GM12878 (cell line): ENCODE measurements around the gene LPCAT2. TPM values are rescaled to one million over a fixed set of nuclear protein-coding genes. Genes with fewer than 3 reads are reported as not detected.

Source experiments
- ATAC-seq: fragments of 200-7000 bp; cut with Tn5 transposase; 3 replicates; pipeline ENCODE4 v1.9.1; 2020; ENCODE audit warnings: mild to moderate bottlenecking, moderate library complexity
- BruUV-seq: library from RNA; stranded (reverse); fragments of 400-500 nt; replicated peaks from 2 replicates; lab custom pipeline; 2021; lab: Mats Ljungman, UMichigan
- CTCF ChIA-PET: fragments of 300-600 bp; sonication (Branson Sonifier 250); formaldehyde crosslinking; extraction: SDS; loops from one replicate; lab custom pipeline; 2021; ENCODE audit warnings: inconsistent platforms; lab: Yijun Ruan, JAX
- POLR2A ChIA-PET: fragments of 350-600 bp; formaldehyde crosslinking; extraction: SDS; loops from one replicate; lab custom pipeline; 2021; ENCODE audit warnings: inconsistent platforms; lab: Charles Lee
- RAD21 ChIA-PET: fragments of 300-600 bp; sonication (Branson Sonifier 250); formaldehyde crosslinking; loops from one replicate; lab custom pipeline; 2023; ENCODE audit warnings: antibody characterized with exemption; ENCODE audit not compliant: unreplicated experiment; lab: Charles Lee
- SMC1A ChIA-PET: fragments of 300-600 bp; sonication (Branson Sonifier 250); formaldehyde crosslinking; loops from one replicate; lab custom pipeline; 2023; ENCODE audit not compliant: unreplicated experiment, uncharacterized antibody; lab: Charles Lee
- DNase-seq: peaks from one replicate; pipeline ENCODE4 v3.0.0-alpha.2; 2011; ENCODE audit warnings: low read depth, low spot score
- FAIRE-seq: peaks from 3 replicates; lab custom pipeline; 2011; peaks lifted over from hg19 to GRCh38; lab: Jason Lieb, UNC
- H2AFZ ChIP-seq: 2 replicates; pipeline ENCODE4 v1.6.0; 2011; ENCODE audit warnings: low read depth, low read length, control low read depth; ENCODE audit not compliant: control insufficient read depth
- H3K27ac ChIP-seq: 2 replicates; pipeline ENCODE4 v1.5.1; 2011; ENCODE audit warnings: control low read depth; ENCODE audit not compliant: control insufficient read depth, insufficient read depth
- H3K27me3 ChIP-seq, 2 experiments: replicated peaks in 1 of 2; 2 replicates each; pipeline versions ENCODE4 v1.6.0 to v1.6.1; 2011; ENCODE audit warnings: low read length in 1 of 2; ENCODE audit not compliant: control insufficient read depth in 2 of 2, insufficient read depth in 2 of 2
- H3K36me3 ChIP-seq, 2 experiments: 2 replicates each; pipeline ENCODE4 v1.5.1; 2011; ENCODE audit warnings: low read length in 1 of 2; ENCODE audit not compliant: control insufficient read depth in 2 of 2, insufficient read depth in 2 of 2
- H3K4me1 ChIP-seq: 2 replicates; pipeline ENCODE4 v1.6.1; 2011; ENCODE audit warnings: mild to moderate bottlenecking, low read length, moderate library complexity, mixed read lengths; ENCODE audit not compliant: control insufficient read depth, insufficient read depth
- H3K4me2 ChIP-seq: 2 replicates; pipeline ENCODE4 v1.6.0; 2011; ENCODE audit warnings: control low read depth; ENCODE audit not compliant: control insufficient read depth, insufficient read depth
- H3K4me3 ChIP-seq: fragments of 200-600 bp; sonication (generic); 2 replicates; pipeline ENCODE4 v1.5.1; 2016
- H3K79me2 ChIP-seq: 2 replicates; pipeline ENCODE4 v1.6.0; 2011; ENCODE audit warnings: low read length; ENCODE audit not compliant: control insufficient read depth, insufficient read depth
- H3K9ac ChIP-seq: 2 replicates; pipeline ENCODE4 v1.8.0; 2011; ENCODE audit warnings: low read length, control low read depth, mixed read lengths; ENCODE audit not compliant: control insufficient read depth, insufficient read depth
- H3K9me3 ChIP-seq: replicated peaks from 3 replicates; pipeline ENCODE4 v1.5.1; 2011; ENCODE audit warnings: mild to moderate bottlenecking, low read length; ENCODE audit not compliant: control insufficient read depth, insufficient read depth
- H4K20me1 ChIP-seq: 2 replicates; pipeline ENCODE4 v1.6.0; 2011; ENCODE audit not compliant: control insufficient read depth, insufficient read depth
- BACH1 ChIP-seq: fragments of 450-650 bp; IDR thresholded peaks from 2 replicates; pipeline ENCODE4 v1.6.1; 2017; ENCODE audit warnings: mild to moderate bottlenecking, borderline replicate concordance
- CHD1 ChIP-seq: IDR thresholded peaks from 2 replicates; pipeline ENCODE4 v1.6.1; 2012; ENCODE audit warnings: low read depth, low read length, improper control_type of control experiment
- EP300 ChIP-seq, 2 experiments: fragments of 150-350 bp in 1 of 2; IDR thresholded peaks; 2 replicates each; pipeline ENCODE4 v1.6.1; 2011 to 2012; ENCODE audit warnings: low read depth in 2 of 2, low read length in 2 of 2, borderline replicate concordance in 1 of 2, improper control_type of control experiment in 1 of 2, inconsistent platforms in 1 of 2; ENCODE audit not compliant: control insufficient read depth in 1 of 2
- POLR2AphosphoS2 ChIP-seq: IDR thresholded peaks from 2 replicates; pipeline ENCODE4 v1.6.1; 2011; ENCODE audit warnings: low read depth, mild to moderate bottlenecking, low read length, improper control_type of control experiment, moderate library complexity
- POU2F2 ChIP-seq: IDR thresholded peaks from 3 replicates; pipeline ENCODE4 v1.6.1; 2011; ENCODE audit warnings: low read depth, mild to moderate bottlenecking, low read length, borderline replicate concordance
- WGBS: methylation state at CpG from one replicate; pipeline ENCODE4 v1.1.6; 2016; ENCODE audit warnings: low lambda C conversion rate; ENCODE audit not compliant: insufficient replicate concordance, insufficient coverage; ENCODE audit errors: missing lambda C conversion rate; 5-methylcytosine and 5-hydroxymethylcytosine counted together
- in situ Hi-C: fragments of 300-500 bp; cut with MboI; formaldehyde crosslinking; loops from 9 replicates; pipeline ENCODE4 v1.14.3; 2018; ENCODE audit warnings: mixed read lengths
- intact Hi-C: fragments of 100-400 bp; cut with micrococcal nuclease; formaldehyde crosslinking; loops from one replicate; pipeline ENCODE4 v1.14.2; 2022; ENCODE audit not compliant: unreplicated experiment
- polyA plus RNA-seq, 11 experiments: library from polyadenylated mRNA; depleted of rRNA in 4 of 11; unstranded in 6 of 11; stranded (reverse) in 5 of 11; fragments of >200 nt; fragmentation: Nextera tagmentation in 4 of 11; fragmentation: Illumina TruSeq in 1 of 11; extraction: Ambion mirVana in 4 of 11; extraction: Trizol in 1 of 11; gene quantifications; 1 replicate in 1 of 11; 2 replicates in 10 of 11; pipeline versions ENCODE4 v1.2.1 to v1.2.3, GENCODE V29; 2011 to 2016; ENCODE audit warnings: inconsistent platforms in 2 of 11, missing spikeins in 2 of 11, low read depth in 1 of 11
- total RNA-seq, 4 experiments: library from RNA; depleted of rRNA in 3 of 4; stranded (reverse); fragments of >200 nt in 3 of 4; fragmentation: Illumina TruSeq in 1 of 4; extraction: Trizol in 1 of 4; gene quantifications; 2 replicates each; pipeline versions ENCODE4 v1.2.1 to v1.2.3, GENCODE V29; 2013 to 2021
- TF ChIP-seq, protein P1 (sequence below): fragments of 150-350 bp; IDR thresholded peaks from 2 replicates; pipeline ENCODE4 v1.6.1; 2014; ENCODE audit warnings: mild to moderate bottlenecking, low read depth, low read length
- TF ChIP-seq, protein P2 (sequence below): fragments of 450-650 bp; IDR thresholded peaks from 2 replicates; pipeline ENCODE4 v1.6.1; 2017; ENCODE audit warnings: mild to moderate bottlenecking, moderate library complexity

The LPCAT2 gene
- total and polyA plus RNA-seq, 10 of the 15 experiments (the other 5 are each of a cell fraction or from before 2014, with no cell fraction given) = 0.01 TPM; not detected in 9

DNA sequence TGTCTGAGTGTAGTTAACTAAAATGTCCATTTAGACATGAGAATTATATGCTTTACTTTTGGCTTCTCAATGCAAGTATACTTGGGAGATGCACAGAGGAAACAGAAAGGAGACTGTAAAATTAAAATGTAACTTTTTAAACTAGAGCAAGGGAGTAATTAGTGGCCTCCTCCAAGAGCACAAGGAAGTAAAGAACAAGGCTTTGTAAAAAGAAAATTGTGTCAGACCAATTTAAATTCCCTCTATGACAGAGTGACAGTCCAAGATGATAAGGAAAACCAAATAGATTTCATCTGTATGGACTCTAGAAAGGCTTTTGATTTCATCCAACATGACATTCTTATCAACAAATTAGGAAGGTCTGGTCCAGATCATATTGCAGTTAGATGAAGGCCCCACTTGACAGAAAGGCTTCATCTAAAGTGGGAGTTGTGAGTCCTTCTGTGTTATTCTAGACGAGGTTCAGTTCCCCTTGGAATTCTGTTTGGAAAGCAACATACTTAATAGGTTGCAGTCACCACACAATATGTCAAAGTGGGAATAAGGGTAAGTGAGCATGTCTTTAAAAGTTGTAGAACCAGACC lies 51.2 kb downstream of the LPCAT2 start:
- SMC1A ChIA-PET = no interaction called here
- CTCF ChIA-PET = no interaction called here

DNA sequence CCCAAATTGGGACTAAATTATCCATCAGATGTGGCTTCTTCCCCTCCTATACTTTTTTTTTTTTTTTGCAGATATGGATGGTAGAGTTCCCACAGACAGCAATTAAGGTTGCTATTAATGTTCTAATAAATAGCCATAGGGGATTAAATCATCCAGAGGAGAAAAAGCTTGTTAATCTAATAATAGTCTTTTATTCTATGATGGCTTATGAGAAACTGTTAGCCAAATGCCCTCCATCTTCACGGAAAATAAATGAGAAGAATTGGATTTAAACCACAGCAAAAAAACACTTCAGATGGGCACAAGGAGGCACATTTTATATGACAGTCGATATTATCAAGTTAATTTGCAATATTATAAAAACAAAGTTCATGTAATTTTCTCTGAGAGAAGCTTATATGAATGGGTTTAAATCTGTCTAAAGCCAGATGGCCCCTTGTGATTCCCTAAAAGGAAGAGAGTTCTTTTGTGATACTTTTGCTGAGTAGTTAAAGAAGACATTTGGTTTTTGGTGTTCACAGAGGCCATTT lies 52.5 kb downstream of the LPCAT2 start:
- CTCF ChIA-PET = no interaction called here
- POLR2A ChIA-PET = no interaction called here
- no peaks in the 10 kb centered on the region for H3K36me3 ChIP-seq
- no peak overlapping the region for H3K4me2 ChIP-seq
- H3K9ac ChIP-seq = no peak overlapping the region
- H3K27ac ChIP-seq = no peak overlapping the region
- H3K4me3 ChIP-seq = no peak overlapping the region
- in situ Hi-C loops = no loop called here
- DNase-seq = no peak
- FAIRE-seq = no peak
- SMC1A ChIA-PET = no interaction called here
- H4K20me1 ChIP-seq = no peaks in the 10 kb centered on the region
- no peaks in the 10 kb centered on the region for H3K27me3 ChIP-seq
- 14% methylated on average over 2 of the region's 2 CpGs for WGBS
- H3K4me1 ChIP-seq = no peaks in the 10 kb centered on the region
- BruUV-seq = no TSS peak
- no peak overlapping the region for H2AFZ ChIP-seq
- intact Hi-C loops = no loop called here
- ATAC-seq = no peak
- H3K79me2 ChIP-seq = no peaks in the 10 kb centered on the region
- no peaks in the 10 kb centered on the region for H3K9me3 ChIP-seq
- RAD21 ChIA-PET = no interaction called here
- TF ChIP-seq BACH1 (no peak), CHD1 (no peak), POU2F2 (no peak), POLR2AphosphoS2 (no peak)
- TF ChIP-seq, protein P1, sequence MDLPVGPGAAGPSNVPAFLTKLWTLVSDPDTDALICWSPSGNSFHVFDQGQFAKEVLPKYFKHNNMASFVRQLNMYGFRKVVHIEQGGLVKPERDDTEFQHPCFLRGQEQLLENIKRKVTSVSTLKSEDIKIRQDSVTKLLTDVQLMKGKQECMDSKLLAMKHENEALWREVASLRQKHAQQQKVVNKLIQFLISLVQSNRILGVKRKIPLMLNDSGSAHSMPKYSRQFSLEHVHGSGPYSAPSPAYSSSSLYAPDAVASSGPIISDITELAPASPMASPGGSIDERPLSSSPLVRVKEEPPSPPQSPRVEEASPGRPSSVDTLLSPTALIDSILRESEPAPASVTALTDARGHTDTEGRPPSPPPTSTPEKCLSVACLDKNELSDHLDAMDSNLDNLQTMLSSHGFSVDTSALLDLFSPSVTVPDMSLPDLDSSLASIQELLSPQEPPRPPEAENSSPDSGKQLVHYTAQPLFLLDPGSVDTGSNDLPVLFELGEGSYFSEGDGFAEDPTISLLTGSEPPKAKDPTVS = no peak
- TF ChIP-seq, protein P2, sequence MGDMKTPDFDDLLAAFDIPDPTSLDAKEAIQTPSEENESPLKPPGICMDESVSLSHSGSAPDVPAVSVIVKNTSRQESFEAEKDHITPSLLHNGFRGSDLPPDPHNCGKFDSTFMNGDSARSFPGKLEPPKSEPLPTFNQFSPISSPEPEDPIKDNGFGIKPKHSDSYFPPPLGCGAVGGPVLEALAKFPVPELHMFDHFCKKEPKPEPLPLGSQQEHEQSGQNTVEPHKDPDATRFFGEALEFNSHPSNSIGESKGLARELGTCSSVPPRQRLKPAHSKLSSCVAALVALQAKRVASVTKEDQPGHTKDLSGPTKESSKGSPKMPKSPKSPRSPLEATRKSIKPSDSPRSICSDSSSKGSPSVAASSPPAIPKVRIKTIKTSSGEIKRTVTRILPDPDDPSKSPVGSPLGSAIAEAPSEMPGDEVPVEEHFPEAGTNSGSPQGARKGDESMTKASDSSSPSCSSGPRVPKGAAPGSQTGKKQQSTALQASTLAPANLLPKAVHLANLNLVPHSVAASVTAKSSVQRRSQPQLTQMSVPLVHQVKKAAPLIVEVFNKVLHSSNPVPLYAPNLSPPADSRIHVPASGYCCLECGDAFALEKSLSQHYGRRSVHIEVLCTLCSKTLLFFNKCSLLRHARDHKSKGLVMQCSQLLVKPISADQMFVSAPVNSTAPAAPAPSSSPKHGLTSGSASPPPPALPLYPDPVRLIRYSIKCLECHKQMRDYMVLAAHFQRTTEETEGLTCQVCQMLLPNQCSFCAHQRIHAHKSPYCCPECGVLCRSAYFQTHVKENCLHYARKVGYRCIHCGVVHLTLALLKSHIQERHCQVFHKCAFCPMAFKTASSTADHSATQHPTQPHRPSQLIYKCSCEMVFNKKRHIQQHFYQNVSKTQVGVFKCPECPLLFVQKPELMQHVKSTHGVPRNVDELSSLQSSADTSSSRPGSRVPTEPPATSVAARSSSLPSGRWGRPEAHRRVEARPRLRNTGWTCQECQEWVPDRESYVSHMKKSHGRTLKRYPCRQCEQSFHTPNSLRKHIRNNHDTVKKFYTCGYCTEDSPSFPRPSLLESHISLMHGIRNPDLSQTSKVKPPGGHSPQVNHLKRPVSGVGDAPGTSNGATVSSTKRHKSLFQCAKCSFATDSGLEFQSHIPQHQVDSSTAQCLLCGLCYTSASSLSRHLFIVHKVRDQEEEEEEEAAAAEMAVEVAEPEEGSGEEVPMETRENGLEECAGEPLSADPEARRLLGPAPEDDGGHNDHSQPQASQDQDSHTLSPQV = no peak

More for the DNA sequence above, 51.2 kb downstream of the LPCAT2 start:
- ChIA-PET RAD21 (no interaction called here), POLR2A (no interaction called here)
- no peak overlapping the region for H3K4me2 ChIP-seq
- no peak overlapping the region for H3K27ac ChIP-seq
- H2AFZ ChIP-seq = no peak overlapping the region
- ATAC-seq = no peak
- 0% methylated on average over 1 of the region's 1 CpG for WGBS
- H3K9ac ChIP-seq = no peak overlapping the region
- no peaks in the 10 kb centered on the region for H3K4me1 ChIP-seq
- H3K9me3 ChIP-seq = no peaks in the 10 kb centered on the region
- BruUV-seq = no TSS peak
- no peaks in the 10 kb centered on the region for H4K20me1 ChIP-seq
- H3K4me3 ChIP-seq = no peak overlapping the region
- in situ Hi-C loops (no loop called here), intact Hi-C loops (no loop called here)
- no peaks in the 10 kb centered on the region for H3K36me3 ChIP-seq
- H3K27me3 ChIP-seq = no peaks in the 10 kb centered on the region
- H3K79me2 ChIP-seq = no peaks in the 10 kb centered on the region
- TF ChIP-seq EP300 (IDR thresholded peaks at IDR 0.05; ENCODE audit: borderline replicate concordance in 1 of 2, control insufficient read depth in 1 of 2, low read depth in 2 of 2, low read length in 2 of 2) = no peak
- FAIRE-seq = no peak
- DNase-seq = no peak
